ENCODE data around the gene TRDN.
A peak's percentile ranks its signal among the peaks of the same experiment; 100 is the strongest.

TRDN gene

DNA sequence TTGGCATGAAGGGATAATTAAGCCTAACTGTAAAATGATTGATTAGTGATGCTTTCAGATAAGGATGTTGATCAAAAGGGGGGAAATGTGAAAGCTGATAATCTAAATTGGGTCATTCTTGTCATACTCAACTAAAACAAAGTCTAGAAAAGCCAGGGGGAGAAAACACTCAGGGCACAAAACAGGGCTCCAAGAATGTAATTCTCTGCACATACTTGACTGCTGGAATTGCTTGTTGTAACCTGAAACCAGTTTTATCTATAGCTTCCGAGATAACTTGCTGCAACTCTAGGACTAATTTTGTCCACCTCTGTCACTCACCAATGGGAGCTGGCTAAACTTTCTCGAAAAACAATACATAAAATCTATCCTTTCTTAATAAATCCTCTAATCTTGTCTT lies 330.4 kb downstream of the TRDN start:
- CTCF ChIA-PET: interaction anchor here (0.6 to 1.8 kb wide), 4 partner anchors 14 to 437 kb away, joined by 3 to 5 read pairs (median 4); no protein-coding TSS in a partner anchor
- no peak overlapping the region for H3K4me3 ChIP-seq (ENCODE audit: low read depth, low read length)
- H3K4me1 ChIP-seq (ENCODE audit: control insufficient read depth, insufficient read depth, low read length): peaks cover 12% of the 10 kb centered on the region
- POLR2A ChIA-PET: no interaction called here
- no peaks in the 10 kb centered on the region for H3K36me3 ChIP-seq (ENCODE audit: control insufficient read depth in 2 of 2, insufficient read depth in 1 of 2, low read length in 2 of 2)
- H3K9me3 ChIP-seq (ENCODE audit: control insufficient read depth, insufficient read depth, low read depth, low read length): no peaks in the 10 kb centered on the region
- H3K27ac ChIP-seq (ENCODE audit: extremely low read depth, low read depth, low read length): peak overlapping the region; percentile 45; the same call in 1 of the 2 replicates
- TF ChIP-seq TCF7L2 (IDR thresholded peaks at IDR 0.05; ENCODE audit: borderline replicate concordance, low read depth, low read length) (peak; percentile 81), ZNF664 (tag by site-specific recombination; IDR thresholded peaks at IDR 0.05) (peak; percentile 78), ZBTB17 (tag by site-specific recombination; IDR thresholded peaks at IDR 0.05) (no peak), ZNF366 (tag by site-specific recombination; conservative IDR thresholded peaks at IDR 0.05) (peak; percentile 42; the same call in 1 of the 2 replicates), ZXDB (tag by site-specific recombination; IDR thresholded peaks at IDR 0.05) (peak; percentile 73), ZEB2 (tag by site-specific recombination; IDR thresholded peaks at IDR 0.05) (0 out of 2 replicates have a peak, but pooled peaks have one; percentile 26), SALL2 (tag by site-specific recombination; IDR thresholded peaks at IDR 0.05; ENCODE audit: borderline replicate concordance) (no peak), ZSCAN30 (tag by site-specific recombination; IDR thresholded peaks at IDR 0.05) (0 out of 2 replicates have a peak, but pooled peaks have one; percentile 36), ZNF660 (tag by site-specific recombination; IDR thresholded peaks at IDR 0.05) (no peak), ZNF791 (tag by site-specific recombination; IDR thresholded peaks at IDR 0.05) (no peak), GLI4 (tag by site-specific recombination; IDR thresholded peaks at IDR 0.05) (no peak), ZNF621 (tag by site-specific recombination; IDR thresholded peaks at IDR 0.05) (no peak)
- TF ChIP-seq, protein P1, sequence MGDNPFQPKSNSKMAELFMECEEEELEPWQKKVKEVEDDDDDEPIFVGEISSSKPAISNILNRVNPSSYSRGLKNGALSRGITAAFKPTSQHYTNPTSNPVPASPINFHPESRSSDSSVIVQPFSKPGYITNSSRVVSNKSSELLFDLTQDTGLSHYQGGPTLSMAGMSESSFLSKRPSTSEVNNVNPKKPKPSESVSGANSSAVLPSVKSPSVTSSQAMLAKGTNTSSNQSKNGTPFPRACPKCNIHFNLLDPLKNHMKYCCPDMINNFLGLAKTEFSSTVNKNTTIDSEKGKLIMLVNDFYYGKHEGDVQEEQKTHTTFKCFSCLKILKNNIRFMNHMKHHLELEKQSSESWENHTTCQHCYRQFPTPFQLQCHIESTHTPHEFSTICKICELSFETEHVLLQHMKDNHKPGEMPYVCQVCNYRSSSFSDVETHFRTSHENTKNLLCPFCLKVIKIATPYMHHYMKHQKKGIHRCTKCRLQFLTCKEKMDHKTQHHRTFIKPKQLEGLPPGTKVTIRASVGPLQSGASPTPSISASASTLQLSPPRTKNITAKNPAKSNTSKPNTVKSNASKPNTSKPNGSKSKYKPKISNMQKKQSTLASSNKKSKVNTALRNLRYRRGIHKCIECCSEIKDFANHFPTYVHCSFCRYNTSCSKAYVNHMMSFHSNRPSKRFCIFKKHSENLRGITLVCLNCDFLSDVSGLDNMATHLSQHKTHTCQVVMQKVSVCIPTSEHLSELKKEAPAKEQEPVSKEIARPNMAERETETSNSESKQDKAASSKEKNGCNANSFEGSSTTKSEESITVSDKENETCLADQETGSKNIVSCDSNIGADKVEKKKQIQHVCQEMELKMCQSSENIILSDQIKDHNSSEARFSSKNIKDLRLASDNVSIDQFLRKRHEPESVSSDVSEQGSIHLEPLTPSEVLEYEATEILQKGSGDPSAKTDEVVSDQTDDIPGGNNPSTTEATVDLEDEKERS (tag by site-specific recombination; IDR thresholded peaks at IDR 0.05): no peak
- TF ChIP-seq, protein P2, sequence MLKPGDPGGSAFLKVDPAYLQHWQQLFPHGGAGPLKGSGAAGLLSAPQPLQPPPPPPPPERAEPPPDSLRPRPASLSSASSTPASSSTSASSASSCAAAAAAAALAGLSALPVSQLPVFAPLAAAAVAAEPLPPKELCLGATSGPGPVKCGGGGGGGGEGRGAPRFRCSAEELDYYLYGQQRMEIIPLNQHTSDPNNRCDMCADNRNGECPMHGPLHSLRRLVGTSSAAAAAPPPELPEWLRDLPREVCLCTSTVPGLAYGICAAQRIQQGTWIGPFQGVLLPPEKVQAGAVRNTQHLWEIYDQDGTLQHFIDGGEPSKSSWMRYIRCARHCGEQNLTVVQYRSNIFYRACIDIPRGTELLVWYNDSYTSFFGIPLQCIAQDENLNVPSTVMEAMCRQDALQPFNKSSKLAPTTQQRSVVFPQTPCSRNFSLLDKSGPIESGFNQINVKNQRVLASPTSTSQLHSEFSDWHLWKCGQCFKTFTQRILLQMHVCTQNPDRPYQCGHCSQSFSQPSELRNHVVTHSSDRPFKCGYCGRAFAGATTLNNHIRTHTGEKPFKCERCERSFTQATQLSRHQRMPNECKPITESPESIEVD (tag by site-specific recombination; IDR thresholded peaks at IDR 0.05): peak; percentile 83
- TF ChIP-seq, protein P3, sequence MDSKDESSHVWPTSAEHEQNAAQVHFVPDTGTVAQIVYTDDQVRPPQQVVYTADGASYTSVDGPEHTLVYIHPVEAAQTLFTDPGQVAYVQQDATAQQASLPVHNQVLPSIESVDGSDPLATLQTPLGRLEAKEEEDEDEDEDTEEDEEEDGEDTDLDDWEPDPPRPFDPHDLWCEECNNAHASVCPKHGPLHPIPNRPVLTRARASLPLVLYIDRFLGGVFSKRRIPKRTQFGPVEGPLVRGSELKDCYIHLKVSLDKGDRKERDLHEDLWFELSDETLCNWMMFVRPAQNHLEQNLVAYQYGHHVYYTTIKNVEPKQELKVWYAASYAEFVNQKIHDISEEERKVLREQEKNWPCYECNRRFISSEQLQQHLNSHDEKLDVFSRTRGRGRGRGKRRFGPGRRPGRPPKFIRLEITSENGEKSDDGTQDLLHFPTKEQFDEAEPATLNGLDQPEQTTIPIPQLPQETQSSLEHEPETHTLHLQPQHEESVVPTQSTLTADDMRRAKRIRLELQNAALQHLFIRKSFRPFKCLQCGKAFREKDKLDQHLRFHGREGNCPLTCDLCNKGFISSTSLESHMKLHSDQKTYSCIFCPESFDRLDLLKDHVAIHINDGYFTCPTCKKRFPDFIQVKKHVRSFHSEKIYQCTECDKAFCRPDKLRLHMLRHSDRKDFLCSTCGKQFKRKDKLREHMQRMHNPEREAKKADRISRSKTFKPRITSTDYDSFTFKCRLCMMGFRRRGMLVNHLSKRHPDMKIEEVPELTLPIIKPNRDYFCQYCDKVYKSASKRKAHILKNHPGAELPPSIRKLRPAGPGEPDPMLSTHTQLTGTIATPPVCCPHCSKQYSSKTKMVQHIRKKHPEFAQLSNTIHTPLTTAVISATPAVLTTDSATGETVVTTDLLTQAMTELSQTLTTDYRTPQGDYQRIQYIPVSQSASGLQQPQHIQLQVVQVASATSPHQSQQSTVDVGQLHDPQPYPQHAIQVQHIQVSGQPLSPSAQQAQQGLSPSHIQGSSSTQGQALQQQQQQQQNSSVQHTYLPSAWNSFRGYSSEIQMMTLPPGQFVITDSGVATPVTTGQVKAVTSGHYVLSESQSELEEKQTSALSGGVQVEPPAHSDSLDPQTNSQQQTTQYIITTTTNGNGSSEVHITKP (tag by site-specific recombination; IDR thresholded peaks at IDR 0.05): peak; percentile 58
- TF ChIP-seq, protein P4, sequence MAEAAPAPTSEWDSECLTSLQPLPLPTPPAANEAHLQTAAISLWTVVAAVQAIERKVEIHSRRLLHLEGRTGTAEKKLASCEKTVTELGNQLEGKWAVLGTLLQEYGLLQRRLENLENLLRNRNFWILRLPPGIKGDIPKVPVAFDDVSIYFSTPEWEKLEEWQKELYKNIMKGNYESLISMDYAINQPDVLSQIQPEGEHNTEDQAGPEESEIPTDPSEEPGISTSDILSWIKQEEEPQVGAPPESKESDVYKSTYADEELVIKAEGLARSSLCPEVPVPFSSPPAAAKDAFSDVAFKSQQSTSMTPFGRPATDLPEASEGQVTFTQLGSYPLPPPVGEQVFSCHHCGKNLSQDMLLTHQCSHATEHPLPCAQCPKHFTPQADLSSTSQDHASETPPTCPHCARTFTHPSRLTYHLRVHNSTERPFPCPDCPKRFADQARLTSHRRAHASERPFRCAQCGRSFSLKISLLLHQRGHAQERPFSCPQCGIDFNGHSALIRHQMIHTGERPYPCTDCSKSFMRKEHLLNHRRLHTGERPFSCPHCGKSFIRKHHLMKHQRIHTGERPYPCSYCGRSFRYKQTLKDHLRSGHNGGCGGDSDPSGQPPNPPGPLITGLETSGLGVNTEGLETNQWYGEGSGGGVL (tag by site-specific recombination; IDR thresholded peaks at IDR 0.05): peak; percentile 48; the same call in 1 of the 2 replicates
- TF ChIP-seq, protein P5, sequence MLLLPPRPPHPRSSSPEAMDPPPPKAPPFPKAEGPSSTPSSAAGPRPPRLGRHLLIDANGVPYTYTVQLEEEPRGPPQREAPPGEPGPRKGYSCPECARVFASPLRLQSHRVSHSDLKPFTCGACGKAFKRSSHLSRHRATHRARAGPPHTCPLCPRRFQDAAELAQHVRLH (tag by site-specific recombination; IDR thresholded peaks at IDR 0.05): 0 out of 2 replicates have a peak, but pooled peaks have one; percentile 12
- TF ChIP-seq, protein P6, sequence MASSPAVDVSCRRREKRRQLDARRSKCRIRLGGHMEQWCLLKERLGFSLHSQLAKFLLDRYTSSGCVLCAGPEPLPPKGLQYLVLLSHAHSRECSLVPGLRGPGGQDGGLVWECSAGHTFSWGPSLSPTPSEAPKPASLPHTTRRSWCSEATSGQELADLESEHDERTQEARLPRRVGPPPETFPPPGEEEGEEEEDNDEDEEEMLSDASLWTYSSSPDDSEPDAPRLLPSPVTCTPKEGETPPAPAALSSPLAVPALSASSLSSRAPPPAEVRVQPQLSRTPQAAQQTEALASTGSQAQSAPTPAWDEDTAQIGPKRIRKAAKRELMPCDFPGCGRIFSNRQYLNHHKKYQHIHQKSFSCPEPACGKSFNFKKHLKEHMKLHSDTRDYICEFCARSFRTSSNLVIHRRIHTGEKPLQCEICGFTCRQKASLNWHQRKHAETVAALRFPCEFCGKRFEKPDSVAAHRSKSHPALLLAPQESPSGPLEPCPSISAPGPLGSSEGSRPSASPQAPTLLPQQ (tag by site-specific recombination; IDR thresholded peaks at IDR 0.05): 0 out of 2 replicates have a peak, but pooled peaks have one; percentile 31
- TF ChIP-seq, protein P7, sequence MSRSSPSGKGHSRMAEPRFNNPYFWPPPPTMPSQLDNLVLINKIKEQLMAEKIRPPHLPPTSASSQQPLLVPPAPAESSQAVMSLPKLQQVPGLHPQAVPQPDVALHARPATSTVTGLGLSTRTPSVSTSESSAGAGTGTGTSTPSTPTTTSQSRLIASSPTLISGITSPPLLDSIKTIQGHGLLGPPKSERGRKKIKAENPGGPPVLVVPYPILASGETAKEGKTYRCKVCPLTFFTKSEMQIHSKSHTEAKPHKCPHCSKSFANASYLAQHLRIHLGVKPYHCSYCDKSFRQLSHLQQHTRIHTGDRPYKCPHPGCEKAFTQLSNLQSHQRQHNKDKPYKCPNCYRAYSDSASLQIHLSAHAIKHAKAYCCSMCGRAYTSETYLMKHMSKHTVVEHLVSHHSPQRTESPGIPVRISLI (tag by site-specific recombination; IDR thresholded peaks at IDR 0.05): no peak
- TF ChIP-seq, protein P8, sequence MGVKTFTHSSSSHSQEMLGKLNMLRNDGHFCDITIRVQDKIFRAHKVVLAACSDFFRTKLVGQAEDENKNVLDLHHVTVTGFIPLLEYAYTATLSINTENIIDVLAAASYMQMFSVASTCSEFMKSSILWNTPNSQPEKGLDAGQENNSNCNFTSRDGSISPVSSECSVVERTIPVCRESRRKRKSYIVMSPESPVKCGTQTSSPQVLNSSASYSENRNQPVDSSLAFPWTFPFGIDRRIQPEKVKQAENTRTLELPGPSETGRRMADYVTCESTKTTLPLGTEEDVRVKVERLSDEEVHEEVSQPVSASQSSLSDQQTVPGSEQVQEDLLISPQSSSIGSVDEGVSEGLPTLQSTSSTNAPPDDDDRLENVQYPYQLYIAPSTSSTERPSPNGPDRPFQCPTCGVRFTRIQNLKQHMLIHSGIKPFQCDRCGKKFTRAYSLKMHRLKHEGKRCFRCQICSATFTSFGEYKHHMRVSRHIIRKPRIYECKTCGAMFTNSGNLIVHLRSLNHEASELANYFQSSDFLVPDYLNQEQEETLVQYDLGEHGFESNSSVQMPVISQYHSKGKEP (tag by site-specific recombination; IDR thresholded peaks at IDR 0.05): peak; percentile 75
- TF ChIP-seq, protein P9, sequence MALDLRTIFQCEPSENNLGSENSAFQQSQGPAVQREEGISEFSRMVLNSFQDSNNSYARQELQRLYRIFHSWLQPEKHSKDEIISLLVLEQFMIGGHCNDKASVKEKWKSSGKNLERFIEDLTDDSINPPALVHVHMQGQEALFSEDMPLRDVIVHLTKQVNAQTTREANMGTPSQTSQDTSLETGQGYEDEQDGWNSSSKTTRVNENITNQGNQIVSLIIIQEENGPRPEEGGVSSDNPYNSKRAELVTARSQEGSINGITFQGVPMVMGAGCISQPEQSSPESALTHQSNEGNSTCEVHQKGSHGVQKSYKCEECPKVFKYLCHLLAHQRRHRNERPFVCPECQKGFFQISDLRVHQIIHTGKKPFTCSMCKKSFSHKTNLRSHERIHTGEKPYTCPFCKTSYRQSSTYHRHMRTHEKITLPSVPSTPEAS (tag by site-specific recombination; IDR thresholded peaks at IDR 0.05): no peak

Data from HEK293 (cell line).